Fibroblast of skin of right quadriceps (primary cell): ENCODE measurements around the gene TEX22.

Experiments
- DNase-seq: peaks from one replicate; pipeline ENCODE4 v3.0.0-alpha.2; 2013

Gene TEX22

GRCh38 chr14:105422695-105423487, 24.6 kb downstream of the TEX22 start:
- no peak for DNase-seq

DNA sequence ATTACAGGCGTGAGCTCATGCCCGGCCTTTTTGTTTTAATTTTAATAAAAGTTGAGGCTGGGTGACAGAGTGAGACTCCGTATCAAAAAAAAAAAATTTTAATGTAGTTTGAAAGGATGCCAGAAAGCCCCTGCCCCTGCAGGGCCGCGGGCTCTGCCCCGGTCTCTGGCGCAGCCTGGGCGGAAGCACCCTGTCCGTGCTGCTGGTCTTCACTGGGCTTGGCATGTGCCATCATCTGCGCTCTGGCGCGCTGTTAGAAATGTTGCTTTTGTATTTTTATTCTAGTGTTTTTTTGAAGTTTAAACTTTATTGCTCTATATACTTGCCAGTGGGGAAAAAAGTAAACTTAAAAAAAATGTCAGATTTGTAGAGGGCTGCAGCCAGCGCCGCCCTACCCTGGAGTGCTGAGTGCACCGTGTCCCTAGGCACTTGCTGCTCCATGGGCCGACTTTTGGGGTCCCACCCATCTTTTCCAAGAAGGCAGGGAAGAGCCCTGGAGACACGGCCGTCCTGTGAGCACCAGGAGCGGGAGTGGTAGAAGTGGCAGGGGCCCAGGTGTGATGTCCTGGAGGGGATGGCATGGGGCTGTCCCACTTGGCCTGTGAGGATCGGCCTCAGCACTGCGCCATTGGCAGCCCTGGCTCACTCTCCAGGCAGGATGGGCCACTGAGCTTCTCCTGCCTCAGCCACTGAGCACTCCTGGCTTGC, 25.3 kb downstream of the TEX22 start:
- DNase-seq: no peak

DNA sequence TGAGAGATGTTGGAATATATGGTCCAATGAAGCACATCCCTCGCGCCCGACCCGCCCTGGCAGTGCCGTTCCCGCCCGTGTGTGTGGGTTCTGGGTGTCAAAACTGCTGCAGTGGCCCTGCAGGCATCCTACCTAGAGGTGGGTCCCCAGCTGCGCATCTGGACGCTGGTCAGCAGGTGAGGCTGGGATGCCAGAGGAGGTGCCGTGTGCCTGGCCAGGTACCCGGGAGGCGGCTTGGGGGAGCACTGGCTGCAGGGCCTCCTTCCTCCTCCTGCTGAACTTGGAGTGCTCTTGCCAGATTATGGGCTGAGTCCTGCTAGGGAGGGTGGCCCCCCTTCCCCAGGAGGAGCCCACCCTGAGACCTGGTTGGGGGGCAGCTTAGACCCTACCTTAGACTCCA, 26.5 kb downstream of the TEX22 start:
- no peak for DNase-seq

GRCh38 chr14:105425823-105426247, 27.5 kb downstream of the TEX22 start:
- DNase-seq: no peak

- no peak for DNase-seq
These were observed 28.2 kb downstream of the TEX22 start for GRCh38 chr14:105426416-105427130.

- DNase-seq: no peak
These were observed 29.1 kb downstream of the TEX22 start for GRCh38 chr14:105427412-105427811.

GRCh38 chr14:105427936-105428485, 29.7 kb downstream of the TEX22 start:
- DNase-seq: no peak

GRCh38 chr14:105430042-105430441, 31.7 kb downstream of the TEX22 start:
- no peak for DNase-seq

DNA sequence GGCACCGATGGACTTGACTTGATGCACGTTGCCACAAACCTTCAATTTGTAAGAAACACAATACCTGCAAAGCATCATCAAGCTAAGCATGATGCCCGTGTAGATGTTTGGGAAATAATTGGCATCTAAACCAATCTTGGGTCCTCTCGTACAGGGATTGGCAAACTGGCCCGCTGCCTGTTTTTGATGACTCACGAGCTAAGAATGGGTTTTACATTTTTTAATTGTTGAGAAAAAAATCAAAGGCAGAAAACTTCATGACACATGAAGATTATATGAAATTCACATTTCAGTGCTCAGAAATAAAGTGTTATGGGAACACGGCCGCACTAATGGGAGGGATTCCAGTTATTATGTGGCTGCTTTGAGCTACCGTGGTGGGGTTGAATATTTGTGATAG, 32.2 kb downstream of the TEX22 start:
- DNase-seq: peak; percentile 69

DNA sequence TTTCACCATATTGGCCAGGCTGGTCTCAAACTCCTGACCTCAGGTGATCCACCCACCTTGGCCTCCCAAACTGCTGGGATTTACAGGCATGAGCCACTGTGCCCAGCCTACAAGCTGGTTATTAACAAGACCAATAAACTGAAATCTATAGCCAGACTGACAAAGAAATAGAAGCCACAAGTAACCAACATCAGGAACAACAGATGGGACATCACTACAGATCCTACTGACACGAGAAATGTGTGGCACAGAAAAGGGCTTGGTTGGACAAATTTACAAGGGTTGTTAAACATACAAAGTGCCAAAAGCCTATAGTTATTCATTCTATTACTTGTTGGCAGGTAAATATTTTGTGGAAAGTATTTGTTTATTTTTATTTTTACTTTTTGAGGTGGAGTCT, 32.9 kb downstream of the TEX22 start:
- DNase-seq: no peak

GRCh38 chr14:105432657-105433056, 34.3 kb downstream of the TEX22 start:
- DNase-seq: peak; percentile 37

- DNase-seq: no peak
These were observed 34.8 kb downstream of the TEX22 start for GRCh38 chr14:105433161-105433605.

- no peak for DNase-seq
These were observed 38.1 kb downstream of the TEX22 start for GRCh38 chr14:105436402-105436801.

GRCh38 chr14:105436891-105437722, 38.8 kb downstream of the TEX22 start:
- no peak for DNase-seq

- no peak for DNase-seq
These were observed 39.6 kb downstream of the TEX22 start for GRCh38 chr14:105437723-105438500.

- no peak for DNase-seq
These were observed 40.8 kb downstream of the TEX22 start for GRCh38 chr14:105439179-105439578.

GRCh38 chr14:105439710-105440553, 41.6 kb downstream of the TEX22 start:
- no peak for DNase-seq

GRCh38 chr14:105440554-105440900, 42.2 kb downstream of the TEX22 start:
- no peak for DNase-seq

DNA sequence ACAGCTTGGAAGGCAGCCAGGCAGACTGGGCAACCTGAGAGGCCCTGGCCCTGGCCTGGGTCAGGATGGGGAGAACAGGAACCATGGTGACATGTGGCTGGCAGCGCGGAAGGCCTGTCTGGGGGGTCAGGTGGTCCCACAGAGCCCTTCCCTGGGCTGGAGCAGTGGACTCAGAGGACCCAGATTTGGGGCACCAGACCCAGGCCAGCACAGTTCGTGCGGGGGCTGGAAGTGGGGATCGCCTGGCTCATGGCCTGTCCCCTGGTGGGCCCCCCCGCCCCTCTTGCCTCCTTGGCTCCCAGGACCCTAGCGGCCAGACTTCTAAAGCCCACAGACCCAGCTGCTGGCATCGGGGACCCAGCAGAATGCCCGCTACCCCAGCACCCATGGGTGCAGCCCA, 42.7 kb downstream of the TEX22 start:
- no peak for DNase-seq

GRCh38 chr14:105442125-105442524, 43.8 kb downstream of the TEX22 start:
- no peak for DNase-seq

DNA sequence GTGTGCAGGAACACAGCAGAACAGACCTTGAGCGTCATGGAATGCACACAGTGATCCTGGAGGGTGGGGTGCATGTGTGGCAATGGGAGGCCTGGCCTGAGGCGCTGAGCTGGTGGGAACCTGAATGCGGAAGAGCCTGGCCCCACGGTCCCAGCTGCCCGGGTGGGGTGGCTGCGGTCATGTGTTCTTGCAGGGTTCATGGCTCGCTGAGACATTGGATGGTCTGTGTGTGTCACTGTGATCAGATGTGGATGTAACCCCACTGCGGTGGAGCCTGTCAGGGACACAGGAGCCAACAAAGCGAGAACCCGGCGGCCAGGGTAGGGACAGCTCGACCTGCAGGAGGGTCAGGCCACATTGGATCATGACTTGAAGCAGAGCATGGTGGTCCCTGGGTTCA, 44.5 kb downstream of the TEX22 start:
- no peak for DNase-seq
